Prostate gland (tissue), 2 donors: Measurements from ENCODE around the gene ATG2A. TPM values are rescaled to one million over a fixed set of nuclear protein-coding genes. Genes with fewer than 3 reads are reported as not detected.

Experiments used
- DNase-seq: peaks from one replicate; pipeline ENCODE4 v3.0.0-alpha.2; 2019; ENCODE audit warnings: low spot score
- H3K27ac ChIP-seq, 2 donors: fragments of 200-600 bp; sonication (generic); 2 replicates each; pipeline ENCODE4 v1.5.1; 2017 to 2019
- H3K27me3 ChIP-seq: fragments of 200-600 bp; sonication (generic); replicated peaks from 2 replicates; pipeline ENCODE4 v1.5.1; 2019; ENCODE audit not compliant: insufficient read depth
- H3K36me3 ChIP-seq, 2 donors: fragments of 200-600 bp; sonication (generic); 1 replicate in 1 of 2; 2 replicates in 1 of 2; pipeline versions ENCODE4 v1.5.1 to v1.8.1; 2017 to 2019
- H3K4me1 ChIP-seq: fragments of 200-600 bp; sonication (generic); replicated peaks from 2 replicates; pipeline ENCODE4 v1.5.1; 2019
- H3K4me3 ChIP-seq, 2 donors: fragments of 200-600 bp; sonication (generic); 2 replicates each; pipeline ENCODE4 v1.5.1; 2017 to 2019
- H3K9me3 ChIP-seq: fragments of 200-600 bp; sonication (generic); 2 replicates; pipeline ENCODE4 v1.5.1; 2017
- POLR2A ChIP-seq: fragments of 450-650 bp; IDR thresholded peaks from one replicate; pipeline ENCODE4 v1.6.1; 2016; ENCODE audit warnings: antibody characterized with exemption, mild to moderate bottlenecking
- POLR2AphosphoS5 ChIP-seq: sonication (generic); formaldehyde crosslinking; IDR thresholded peaks from one replicate; pipeline ENCODE4 v1.6.1; 2017; ENCODE audit warnings: antibody characterized with exemption
- WGBS: methylation state at CpG from one replicate; pipeline ENCODE4 v1.1.5; 2018; 5-methylcytosine and 5-hydroxymethylcytosine counted together
- intact Hi-C: fragments of 100-400 bp; cut with DNase I; formaldehyde crosslinking; loops from one replicate; pipeline ENCODE4 v1.14.2; 2022
- total RNA-seq, 2 donors: library from RNA; depleted of rRNA; stranded (reverse); fragments of >200 nt; gene quantifications; one replicate each; pipeline ENCODE4 v1.1.0, GENCODE V29; 2016
- TF ChIP-seq, protein P1 (sequence below), 4 experiments: fragments of 200-600 bp in 2 of 4; fragments of 450-650 bp in 2 of 4; sonication (generic) in 2 of 4; IDR thresholded peaks; 1 replicate in 3 of 4; 2 replicates in 1 of 4; pipeline ENCODE4 v1.5.1; 2016 to 2019; ENCODE audit warnings: antibody characterized with exemption in 4 of 4, mild to moderate bottlenecking in 2 of 4, moderate library complexity in 2 of 4

ATG2A gene
- total RNA-seq, 2 donors from 2014 or later = 38.4 to 66.1 TPM

DNA sequence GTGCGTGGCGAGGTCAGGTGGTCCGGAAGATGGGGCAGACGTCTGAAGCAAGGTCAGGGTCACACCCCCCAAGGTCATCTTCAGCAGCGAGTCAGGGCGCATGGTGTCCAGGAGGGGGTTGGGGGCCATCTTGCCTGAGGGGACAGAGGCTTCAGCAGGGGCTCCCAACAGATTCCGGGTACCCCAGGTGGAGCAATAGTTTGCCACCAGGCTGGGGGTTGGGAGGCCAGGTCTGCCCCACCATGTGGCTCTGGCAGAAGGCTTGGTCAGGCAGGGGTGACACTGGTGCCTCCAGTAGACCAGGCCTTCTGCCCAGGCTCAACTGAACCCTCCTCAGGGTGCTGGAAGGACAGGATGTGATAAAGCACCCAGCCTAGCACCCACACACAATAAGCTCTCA is 5.9 kb downstream of the ATG2A start:
- no peak for DNase-seq
- H3K36me3 ChIP-seq = peaks cover 35 to 64% of the 10 kb centered on the region in 2 donors
- no peaks in the 10 kb centered on the region for H3K9me3 ChIP-seq
- TF ChIP-seq, protein P1, sequence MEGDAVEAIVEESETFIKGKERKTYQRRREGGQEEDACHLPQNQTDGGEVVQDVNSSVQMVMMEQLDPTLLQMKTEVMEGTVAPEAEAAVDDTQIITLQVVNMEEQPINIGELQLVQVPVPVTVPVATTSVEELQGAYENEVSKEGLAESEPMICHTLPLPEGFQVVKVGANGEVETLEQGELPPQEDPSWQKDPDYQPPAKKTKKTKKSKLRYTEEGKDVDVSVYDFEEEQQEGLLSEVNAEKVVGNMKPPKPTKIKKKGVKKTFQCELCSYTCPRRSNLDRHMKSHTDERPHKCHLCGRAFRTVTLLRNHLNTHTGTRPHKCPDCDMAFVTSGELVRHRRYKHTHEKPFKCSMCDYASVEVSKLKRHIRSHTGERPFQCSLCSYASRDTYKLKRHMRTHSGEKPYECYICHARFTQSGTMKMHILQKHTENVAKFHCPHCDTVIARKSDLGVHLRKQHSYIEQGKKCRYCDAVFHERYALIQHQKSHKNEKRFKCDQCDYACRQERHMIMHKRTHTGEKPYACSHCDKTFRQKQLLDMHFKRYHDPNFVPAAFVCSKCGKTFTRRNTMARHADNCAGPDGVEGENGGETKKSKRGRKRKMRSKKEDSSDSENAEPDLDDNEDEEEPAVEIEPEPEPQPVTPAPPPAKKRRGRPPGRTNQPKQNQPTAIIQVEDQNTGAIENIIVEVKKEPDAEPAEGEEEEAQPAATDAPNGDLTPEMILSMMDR (IDR thresholded peaks at IDR 0.05) = no peak
- TF ChIP-seq POLR2A (no peak), POLR2AphosphoS5 (no peak)
- no peak overlapping the region for H3K27ac ChIP-seq
- no peaks in the 10 kb centered on the region for H3K27me3 ChIP-seq
- 89% methylated on average over 7 of the region's 7 CpGs for WGBS
- intact Hi-C loops = loop anchor here (10.0 kb wide), 1 partner anchor 204 kb away; the partner anchor contains the start of genes TM7SF2 and ZNHIT2
- no peak overlapping the region for H3K4me3 ChIP-seq
- peaks cover 11% of the 10 kb centered on the region for H3K4me1 ChIP-seq

DNA sequence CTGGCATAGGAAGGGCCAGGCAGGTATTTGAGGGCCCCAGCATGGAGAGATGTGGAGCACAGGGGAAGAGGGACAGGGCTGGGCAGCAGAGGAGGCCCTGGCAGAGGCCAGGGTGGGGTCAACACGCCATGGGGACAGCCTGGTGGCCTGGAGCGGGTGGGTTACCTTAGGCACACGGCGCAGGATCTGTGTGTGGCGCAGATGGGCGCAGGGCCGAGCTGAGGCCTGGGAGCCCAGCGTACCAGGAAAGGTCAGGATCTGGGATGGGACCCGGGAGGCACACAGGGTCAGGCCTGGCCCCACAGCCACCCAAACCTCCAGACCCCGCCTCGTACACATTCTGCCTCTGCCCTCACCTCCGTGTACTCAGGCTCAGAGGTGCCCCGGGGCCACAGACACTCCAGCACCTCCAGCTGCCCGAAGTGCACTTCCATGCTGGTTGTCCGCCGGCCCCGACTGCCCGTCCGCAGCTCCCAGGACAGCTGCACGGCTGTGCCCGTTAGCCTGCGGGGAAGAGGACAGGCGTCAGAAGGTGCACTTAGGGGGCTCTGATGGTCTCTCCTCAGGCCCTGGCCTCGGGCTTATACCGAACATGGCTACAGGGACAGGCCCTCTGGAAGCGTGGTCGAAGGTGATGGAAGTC is 6.4 kb downstream of the ATG2A start:
- no peak for DNase-seq
- Histone ChIP-seq H3K4me3 (no peak overlapping the region), H3K27me3 (no peaks in the 10 kb centered on the region), H3K36me3 (peaks cover 37 to 70% of the 10 kb centered on the region in 2 donors), H3K9me3 (no peaks in the 10 kb centered on the region), H3K4me1 (peaks cover 6% of the 10 kb centered on the region), H3K27ac (no peak overlapping the region)
- no peak for TF ChIP-seq POLR2AphosphoS5
- TF ChIP-seq POLR2A = no peak
- TF ChIP-seq, protein P1 (IDR thresholded peaks at IDR 0.05) = no peak
- WGBS = 92% methylated on average over 24 of the region's 27 CpGs
- intact Hi-C loops = loop anchor here (10.0 kb wide), 1 partner anchor 204 kb away; the partner anchor contains the start of genes TM7SF2 and ZNHIT2

DNA sequence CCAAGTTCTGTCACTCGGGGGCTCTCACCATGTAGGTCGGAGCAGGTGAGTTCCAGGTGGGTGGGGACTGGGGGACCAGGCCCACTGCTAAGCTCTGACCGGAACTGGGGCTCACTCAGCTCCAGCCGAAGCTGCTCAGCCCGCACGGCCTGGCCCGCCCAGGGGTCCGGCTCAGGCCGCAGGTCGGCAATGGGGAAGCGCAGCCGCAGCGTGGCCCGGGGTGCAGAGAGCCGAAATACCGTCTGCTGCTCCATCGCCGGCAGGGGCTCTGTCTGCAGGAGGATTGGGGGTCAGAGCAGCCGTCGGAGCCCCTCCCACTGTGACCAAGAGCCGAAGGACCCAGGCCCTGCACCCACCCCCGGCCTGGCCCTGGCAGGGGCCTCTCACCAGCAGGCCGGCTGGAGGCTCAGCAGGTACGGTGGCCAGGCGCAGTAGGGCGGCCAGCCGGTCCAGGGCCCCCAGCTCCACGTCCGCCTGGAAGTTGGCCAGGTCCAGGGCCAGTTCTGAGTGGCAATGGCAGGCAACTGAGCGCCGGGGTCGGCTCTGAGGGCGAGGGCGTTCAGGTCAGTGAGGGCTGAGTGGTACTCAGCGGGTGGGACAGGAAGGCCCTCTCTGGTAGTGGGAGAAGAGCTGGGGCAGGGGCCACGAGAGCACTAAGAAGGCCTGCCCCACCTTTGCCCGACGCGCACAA is 7.2 kb downstream of the ATG2A start:
- no peak overlapping the region for H3K4me3 ChIP-seq
- H3K4me1 ChIP-seq = no peaks in the 10 kb centered on the region
- 87% methylated on average over 38 of the region's 39 CpGs for WGBS
- H3K27me3 ChIP-seq = no peaks in the 10 kb centered on the region
- peaks cover 41 to 76% of the 10 kb centered on the region in 2 donors for H3K36me3 ChIP-seq
- TF ChIP-seq POLR2AphosphoS5 = no peak
- TF ChIP-seq POLR2A = no peak
- TF ChIP-seq, protein P1 (IDR thresholded peaks at IDR 0.05) = no peak
- H3K27ac ChIP-seq = no peak overlapping the region
- H3K9me3 ChIP-seq = no peaks in the 10 kb centered on the region
- intact Hi-C loops = loop anchor here (10.0 kb wide), 1 partner anchor 205 kb away; the partner anchor contains the start of genes TM7SF2 and ZNHIT2
- no peak for DNase-seq

DNA sequence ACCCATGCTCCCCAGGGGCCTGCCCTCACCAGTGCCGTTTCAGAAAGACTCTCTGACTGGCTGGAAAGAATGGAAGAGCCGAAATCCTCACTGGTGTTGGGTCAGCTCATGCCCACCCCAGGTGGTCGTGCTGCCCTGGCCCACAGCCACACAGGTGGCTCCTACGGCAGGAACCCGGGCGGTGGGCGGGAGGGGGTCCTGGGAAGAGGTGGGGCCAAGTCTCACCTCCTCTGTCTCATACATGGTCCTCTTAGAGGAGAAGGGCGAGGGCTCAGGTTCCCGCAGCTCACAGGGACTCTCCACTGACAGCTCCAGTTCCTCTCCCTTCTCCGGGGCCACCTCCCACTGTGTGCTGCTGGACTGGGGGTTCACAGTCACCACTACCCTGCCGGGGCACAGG is 8.2 kb downstream of the ATG2A start:
- Histone ChIP-seq H3K27me3 (no peaks in the 10 kb centered on the region), H3K9me3 (no peaks in the 10 kb centered on the region), H3K27ac (no peak overlapping the region), H3K4me1 (no peaks in the 10 kb centered on the region), H3K4me3 (no peak overlapping the region), H3K36me3 (peaks cover 41 to 76% of the 10 kb centered on the region in 2 donors)
- 80% methylated on average over 11 of the region's 11 CpGs for WGBS
- TF ChIP-seq, protein P1 (IDR thresholded peaks at IDR 0.05) = no peak
- TF ChIP-seq POLR2AphosphoS5 (no peak), POLR2A (no peak)
- DNase-seq = no peak
- intact Hi-C loops = no loop called here
